MM.1S (cell line): ENCODE data around the gene FOXP4.

Experiments used
- DNase-seq: peaks from one replicate; pipeline ENCODE4 v3.0.0-alpha.2; 2015
- H2AFZ ChIP-seq: fragments of 300-600 bp; sonication (generic); 2 replicates; pipeline ENCODE4 v1.6.0; 2016; ENCODE audit warnings: antibody characterized with exemption, low read length
- H3F3A ChIP-seq: fragments of 300-600 bp; sonication (generic); 2 replicates; pipeline ENCODE4 v1.6.1; 2016; ENCODE audit warnings: mild to moderate bottlenecking, antibody characterized with exemption, low read length, moderate library complexity, mixed read lengths; ENCODE audit not compliant: insufficient read depth
- H3K27ac ChIP-seq: fragments of 300-600 bp; sonication (generic); 2 replicates; pipeline ENCODE4 v1.5.1; 2016; ENCODE audit warnings: mild to moderate bottlenecking, low read length
- H3K27me3 ChIP-seq: fragments of 300-600 bp; sonication (generic); replicated peaks from 2 replicates; pipeline ENCODE4 v1.6.0; 2016; ENCODE audit warnings: low read length; ENCODE audit not compliant: insufficient read depth
- H3K36me3 ChIP-seq: fragments of 300-600 bp; sonication (generic); replicated peaks from 2 replicates; pipeline ENCODE4 v1.6.1; 2016; ENCODE audit warnings: mild to moderate bottlenecking, low read length, mixed read lengths; ENCODE audit not compliant: insufficient read depth
- H3K4me1 ChIP-seq: fragments of 300-600 bp; sonication (generic); 2 replicates; pipeline ENCODE4 v1.6.1; 2016; ENCODE audit warnings: low read length, mixed read lengths
- H3K4me2 ChIP-seq: fragments of 300-600 bp; sonication (generic); 2 replicates; pipeline ENCODE4 v1.6.0; 2016; ENCODE audit warnings: low read depth, low read length
- H3K4me3 ChIP-seq: fragments of 300-600 bp; sonication (generic); 2 replicates; pipeline ENCODE4 v1.5.1; 2016; ENCODE audit warnings: low read length, mixed read lengths
- H3K79me2 ChIP-seq: fragments of 300-600 bp; sonication (generic); 2 replicates; pipeline ENCODE4 v1.6.1; 2016; ENCODE audit warnings: mixed run types, low read length, mixed read lengths
- H3K9ac ChIP-seq: fragments of 300-600 bp; sonication (generic); 2 replicates; pipeline ENCODE4 v1.6.1; 2016; ENCODE audit warnings: low read length, mixed read lengths
- H3K9me2 ChIP-seq: fragments of 300-600 bp; sonication (generic); replicated peaks from 2 replicates; pipeline ENCODE4 v1.6.1; 2016; ENCODE audit warnings: mild to moderate bottlenecking, low read length, mixed read lengths; ENCODE audit not compliant: insufficient read depth
- H3K9me3 ChIP-seq: fragments of 300-600 bp; sonication (generic); replicated peaks from 2 replicates; pipeline ENCODE4 v1.6.1; 2016; ENCODE audit warnings: mild to moderate bottlenecking, low read length, mixed read lengths; ENCODE audit not compliant: insufficient read depth
- H4K20me1 ChIP-seq: fragments of 300-600 bp; sonication (generic); 2 replicates; pipeline ENCODE4 v1.6.1; 2016; ENCODE audit warnings: mild to moderate bottlenecking, low read length, moderate library complexity, mixed read lengths; ENCODE audit not compliant: insufficient read depth
- CTCF ChIP-seq: fragments of 300-600 bp; sonication (generic); IDR thresholded peaks from 2 replicates; pipeline ENCODE4 v1.5.1; 2016; ENCODE audit warnings: antibody characterized with exemption, low read length, mixed read lengths
- EZH2 ChIP-seq: fragments of 300-600 bp; sonication (generic); optimal IDR thresholded peaks from 2 replicates; pipeline ENCODE3; 2017; ENCODE audit warnings: low read depth, mild to moderate bottlenecking, antibody characterized with exemption, low read length, mixed read lengths
- EZH2phosphoT487 ChIP-seq: fragments of 300-600 bp; sonication (generic); IDR thresholded peaks from 2 replicates; pipeline ENCODE4 v1.6.1; 2018; ENCODE audit warnings: antibody characterized with exemption, low read length

FOXP4 gene

GRCh38 chr6:41548098-41548840, 2.1 kb downstream of the FOXP4 start:
- no peaks in the 10 kb centered on the region for H3F3A ChIP-seq
- H3K4me1 ChIP-seq, result no peaks in the 10 kb centered on the region
- no peaks in the 10 kb centered on the region for H3K9me3 ChIP-seq
- peaks cover 23% of the 10 kb centered on the region for H3K27me3 ChIP-seq
- TF ChIP-seq CTCF (no peak), EZH2phosphoT487 (no peak), EZH2 (no peak)
- no peak overlapping the region for H3K9ac ChIP-seq
- H3K36me3 ChIP-seq, result no peaks in the 10 kb centered on the region
- H3K4me3 ChIP-seq, result no peak overlapping the region
- H2AFZ ChIP-seq, result no peak overlapping the region
- peaks cover 20% of the 10 kb centered on the region for H3K79me2 ChIP-seq
- peaks cover 3% of the 10 kb centered on the region; the same call in 1 of the 2 replicates for H4K20me1 ChIP-seq
- no peak overlapping the region for H3K27ac ChIP-seq
- H3K4me2 ChIP-seq, result peak overlapping the region; percentile 71; the same call in 1 of the 2 replicates
- no peak for DNase-seq
- H3K9me2 ChIP-seq, result no peaks in the 10 kb centered on the region

GRCh38 chr6:41548841-41549642, 2.9 kb downstream of the FOXP4 start:
- Histone ChIP-seq H3K4me2 (no peak overlapping the region), H3K9me2 (no peaks in the 10 kb centered on the region), H3K79me2 (peaks cover 20% of the 10 kb centered on the region), H3K27ac (no peak overlapping the region), H3F3A (no peaks in the 10 kb centered on the region), H3K9me3 (no peaks in the 10 kb centered on the region), H3K9ac (no peak overlapping the region), H3K4me1 (no peaks in the 10 kb centered on the region), H3K4me3 (no peak overlapping the region), H3K36me3 (no peaks in the 10 kb centered on the region), H2AFZ (no peak overlapping the region), H3K27me3 (peaks cover 15% of the 10 kb centered on the region), H4K20me1 (peaks cover 3% of the 10 kb centered on the region; the same call in 1 of the 2 replicates)
- TF ChIP-seq CTCF (no peak), EZH2 (no peak), EZH2phosphoT487 (no peak)
- DNase-seq, result no peak

- Histone ChIP-seq H3K4me2 (no peak overlapping the region), H3K9me2 (no peaks in the 10 kb centered on the region), H3K27me3 (peaks cover 9% of the 10 kb centered on the region), H3K9ac (no peak overlapping the region), H3K4me1 (no peaks in the 10 kb centered on the region), H3K9me3 (no peaks in the 10 kb centered on the region), H3F3A (no peaks in the 10 kb centered on the region), H4K20me1 (peaks cover 3% of the 10 kb centered on the region; the same call in 1 of the 2 replicates), H2AFZ (no peak overlapping the region), H3K79me2 (peaks cover 20% of the 10 kb centered on the region), H3K36me3 (no peaks in the 10 kb centered on the region), H3K27ac (no peak overlapping the region), H3K4me3 (no peak overlapping the region)
- TF ChIP-seq CTCF (no peak), EZH2 (no peak), EZH2phosphoT487 (no peak)
- no peak for DNase-seq
These were observed 3.5 kb downstream of the FOXP4 start for GRCh38 chr6:41549673-41550072.
